ENCODE results near the gene IL23R. TPM values are rescaled to one million over a fixed set of nuclear protein-coding genes. Genes with fewer than 3 reads are reported as not detected.

Gene IL23R
- total and polyA plus RNA-seq, 4 donors = 0.08 to 0.09 TPM; not detected in 2

GRCh38 chr1:67133177-67133576 is 33.1 kb upstream of the IL23R start:
- TF ChIP-seq MAX (IDR thresholded peaks at IDR 0.05) = no peak
- no peak for TF ChIP-seq NR2F2 (IDR thresholded peaks at IDR 0.05)
- no peak for TF ChIP-seq RXRA (IDR thresholded peaks at IDR 0.05)
- no peak for TF ChIP-seq HNF4G (IDR thresholded peaks at IDR 0.05)
- TF ChIP-seq RAD21 (IDR thresholded peaks at IDR 0.05) = no peak
- no peak for TF ChIP-seq ZBTB33 (IDR thresholded peaks at IDR 0.05)
- TF ChIP-seq SP1 (IDR thresholded peaks at IDR 0.05) = no peak
- TF ChIP-seq HNF4A (conservative IDR thresholded peaks at IDR 0.05) = no peak
- no peak for TF ChIP-seq REST (IDR thresholded peaks at IDR 0.05)
- no peak for TF ChIP-seq ATF3 (IDR thresholded peaks at IDR 0.05)
- no peak for TF ChIP-seq GABPA (IDR thresholded peaks at IDR 0.05 in 1 of 2, conservative IDR thresholded peaks at IDR 0.05 in 1 of 2)
- no peak for TF ChIP-seq TAF1 (conservative IDR thresholded peaks at IDR 0.05)
- no peak for TF ChIP-seq FOXA1 (IDR thresholded peaks at IDR 0.05)
- TF ChIP-seq EGR1 (IDR thresholded peaks at IDR 0.05; ENCODE audit: low read depth in 2 of 2) = no peak
- TF ChIP-seq FOXA2 (IDR thresholded peaks at IDR 0.05) = no peak
- no peak for TF ChIP-seq JUND (IDR thresholded peaks at IDR 0.05)
- no peak for TF ChIP-seq CTCF (IDR thresholded peaks at IDR 0.05; ENCODE audit: low read depth, low read length, missing input control)
- TF ChIP-seq YY1 (IDR thresholded peaks at IDR 0.05) = no peak
- no peaks in the 10 kb centered on the region for H3K27me3 ChIP-seq (ENCODE audit: control insufficient read depth in 4 of 4, insufficient read depth in 4 of 4, low read length in 3 of 4)
- 92% methylated on average over 2 of the region's 2 CpGs for WGBS
- H3K4me1 ChIP-seq (ENCODE audit: control insufficient read depth in 4 of 4, insufficient read depth in 4 of 4, low read length in 3 of 4) = peaks cover 0 to 5% (median 2%) of the 10 kb centered on the region in 4 donors
- H3K27ac ChIP-seq (ENCODE audit: low read depth in 1 of 2, low read length in 2 of 2) = no peak overlapping the region
- no peak overlapping the region for H3K4me3 ChIP-seq (ENCODE audit: low read depth in 1 of 3, low read length in 3 of 3)
- H3K36me3 ChIP-seq (ENCODE audit: control insufficient read depth in 4 of 4, insufficient read depth in 3 of 4, low read depth in 1 of 4, low read length in 3 of 4) = no peaks in the 10 kb centered on the region
- no peak for DNase-seq (ENCODE audit: low spot score)
- H3K9me3 ChIP-seq (ENCODE audit: control insufficient read depth in 4 of 4, low read length in 3 of 4) = no peaks in the 10 kb centered on the region
- H3K9ac ChIP-seq (ENCODE audit: low read depth in 1 of 2, low read length in 2 of 2) = no peak overlapping the region

All from liver (tissue), 9 donors.